ENCODE results near the gene DKKL1. TPM values are rescaled to one million over a fixed set of nuclear protein-coding genes. Genes with fewer than 3 reads are reported as not detected.

DKKL1 gene
- total and polyA plus RNA-seq, 2 of the 4 experiments (the other 2 are of a cell fraction): 0.67 TPM; not detected in 1

DNA sequence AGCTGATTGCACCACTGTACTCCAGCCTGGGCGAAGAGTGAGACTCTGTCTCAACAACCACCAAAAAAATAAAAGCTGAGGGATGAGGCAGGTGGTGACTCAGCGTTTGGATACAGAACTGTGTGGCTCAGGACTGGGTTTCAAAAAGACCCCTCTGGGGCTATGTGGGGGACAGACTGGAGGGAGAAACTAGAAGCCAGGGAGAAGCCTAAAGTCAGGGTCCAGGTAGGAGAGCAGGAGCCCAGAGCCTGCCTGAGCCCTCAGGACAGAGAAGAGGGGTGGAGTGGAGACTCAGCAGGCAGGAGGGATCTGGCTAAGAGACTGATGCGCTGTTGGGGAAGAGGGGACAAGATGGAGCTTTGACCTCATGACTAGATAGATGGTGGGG lies 30.3 kb upstream of the DKKL1 start:
- Histone ChIP-seq H3K9ac (ENCODE audit: low read depth, low read length) (no peak overlapping the region), H2BK15ac (ENCODE audit: low read depth, low read length) (no peak overlapping the region), H3K9me3 (ENCODE audit: control insufficient read depth, insufficient read depth, low read length) (no peaks in the 10 kb centered on the region), H3K14ac (replicated peaks; ENCODE audit: low read depth, low read length) (no peak overlapping the region), H3K4ac (ENCODE audit: low read depth, low read length) (no peak overlapping the region), H2AK5ac (ENCODE audit: low read depth, low read length) (no peak overlapping the region), H3K27me3 (ENCODE audit: control insufficient read depth, insufficient read depth, low read length) (no peaks in the 10 kb centered on the region), H3K27ac (ENCODE audit: insufficient read depth, low read length) (no peak overlapping the region), H4K91ac (ENCODE audit: insufficient read depth, low read depth, low read length) (no peak overlapping the region), H3K4me3 (ENCODE audit: insufficient read depth, low read depth, low read length) (no peak overlapping the region), H2AK9ac (replicated peaks; ENCODE audit: low read depth, low read length, poor library complexity) (no peak overlapping the region), H3K56ac (ENCODE audit: extremely low read depth, insufficient read depth, low read length) (no peak overlapping the region), H3K79me1 (ENCODE audit: low read depth in 1 of 2, low read length in 2 of 2) (no peaks in the 10 kb centered on the region; a peak in 1 of 4 replicates), H2BK5ac (ENCODE audit: low read depth, low read length, poor library complexity, severe bottlenecking) (no peak overlapping the region), H3K4me2 (ENCODE audit: low read depth, low read length) (no peak overlapping the region), H3K9me1 (ENCODE audit: insufficient read depth, low read length) (peaks cover 7% of the 10 kb centered on the region; the same call in 1 of the 2 replicates), H4K20me1 (ENCODE audit: insufficient read depth, low read length) (0 out of 2 replicates have a peak, but pooled peaks cover 5% of the 10 kb centered on the region), H3K36me3 (ENCODE audit: control insufficient read depth, insufficient read depth, low read length) (peaks cover 5% of the 10 kb centered on the region), H2BK20ac (ENCODE audit: low read depth, low read length) (no peak overlapping the region), H2BK120ac (ENCODE audit: low read depth, low read length) (no peak overlapping the region), H3K18ac (ENCODE audit: low read depth, low read length) (no peak overlapping the region), H3K23ac (ENCODE audit: low read depth, low read length) (no peak overlapping the region), H3K4me1 (ENCODE audit: control insufficient read depth, insufficient read depth, low read length) (no peaks in the 10 kb centered on the region), H4K5ac (ENCODE audit: low read depth, low read length) (no peak overlapping the region), H4K8ac (ENCODE audit: low read depth in 2 of 2, low read length in 2 of 2) (no peak overlapping the region), H2AFZ (replicated peaks; ENCODE audit: low read length, poor library complexity) (no peak overlapping the region)
- in situ Hi-C loops (cut with MboI; ENCODE audit: low sequenced_read_pairs) (no loop called here), dilution Hi-C loops (cut with HindIII; ENCODE audit: low sequenced_read_pairs, unreplicated experiment) (no loop called here), intact Hi-C loops (cut with micrococcal nuclease) (no loop called here)
- CTCF ChIA-PET: no interaction called here
- BruUV-seq (replicated peaks): no TSS peak
- TF ChIP-seq, protein P1, sequence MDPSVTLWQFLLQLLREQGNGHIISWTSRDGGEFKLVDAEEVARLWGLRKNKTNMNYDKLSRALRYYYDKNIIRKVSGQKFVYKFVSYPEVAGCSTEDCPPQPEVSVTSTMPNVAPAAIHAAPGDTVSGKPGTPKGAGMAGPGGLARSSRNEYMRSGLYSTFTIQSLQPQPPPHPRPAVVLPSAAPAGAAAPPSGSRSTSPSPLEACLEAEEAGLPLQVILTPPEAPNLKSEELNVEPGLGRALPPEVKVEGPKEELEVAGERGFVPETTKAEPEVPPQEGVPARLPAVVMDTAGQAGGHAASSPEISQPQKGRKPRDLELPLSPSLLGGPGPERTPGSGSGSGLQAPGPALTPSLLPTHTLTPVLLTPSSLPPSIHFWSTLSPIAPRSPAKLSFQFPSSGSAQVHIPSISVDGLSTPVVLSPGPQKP (IDR thresholded peaks at IDR 0.05; ENCODE audit: borderline replicate concordance, low read depth, low read length): no peak
- peak; percentile 40 for TF ChIP-seq NFE2L2 (IDR thresholded peaks at IDR 0.05; ENCODE audit: low read depth, low read length)
- peak; percentile 40 for DNase-seq
- WGBS, 2 experiments (ENCODE audit: extremely low coverage in 2 of 2, insufficient read length in 1 of 2): no CpG with 5 or more reads among the region's 3 CpGs
- ATAC-seq (ENCODE audit: low read depth): peak; percentile 62
- POLR2A ChIA-PET (ENCODE audit: unreplicated experiment): no interaction called here
